GM23248 (cell line): ENCODE measurements around the gene TMCC1. TPM values are rescaled to one million over a fixed set of nuclear protein-coding genes. Genes with fewer than 3 reads are reported as not detected.

Experiments
- DNase-seq: peaks from one replicate; pipeline ENCODE4 v3.0.0-alpha.2; 2015
- H2AFZ ChIP-seq: fragments of 200-600 bp; sonication (generic); 2 replicates; pipeline ENCODE4 v1.6.1; 2016; ENCODE audit warnings: antibody characterized with exemption
- H3F3A ChIP-seq: fragments of 200-600 bp; sonication (generic); 2 replicates; pipeline ENCODE4 v1.6.1; 2016; ENCODE audit warnings: mild to moderate bottlenecking, antibody characterized with exemption, mixed run types; ENCODE audit not compliant: insufficient read depth
- H3K27ac ChIP-seq: fragments of 200-600 bp; sonication (generic); 2 replicates; pipeline ENCODE4 v1.5.1; 2016; ENCODE audit warnings: mild to moderate bottlenecking
- H3K27me3 ChIP-seq: fragments of 200-600 bp; sonication (generic); replicated peaks from 2 replicates; pipeline ENCODE4 v1.6.1; 2016; ENCODE audit warnings: mild to moderate bottlenecking; ENCODE audit not compliant: insufficient read depth
- H3K36me3 ChIP-seq: fragments of 200-600 bp; sonication (generic); 2 replicates; pipeline ENCODE4 v1.6.1; 2016; ENCODE audit warnings: low read depth, mild to moderate bottlenecking
- H3K4me1 ChIP-seq: fragments of 200-600 bp; sonication (generic); 2 replicates; pipeline ENCODE4 v1.6.1; 2016; ENCODE audit warnings: mild to moderate bottlenecking; ENCODE audit not compliant: insufficient read depth
- H3K4me2 ChIP-seq: fragments of 200-600 bp; sonication (generic); one replicate; pipeline ENCODE4 v1.6.1; 2016; ENCODE audit warnings: mild to moderate bottlenecking; ENCODE audit not compliant: unreplicated experiment
- H3K4me3 ChIP-seq: fragments of 200-600 bp; sonication (generic); 2 replicates; pipeline ENCODE4 v1.5.1; 2016; ENCODE audit warnings: mild to moderate bottlenecking
- H3K79me2 ChIP-seq: fragments of 200-600 bp; sonication (generic); 2 replicates; pipeline ENCODE4 v1.6.1; 2016; ENCODE audit warnings: mild to moderate bottlenecking; ENCODE audit not compliant: insufficient read depth
- H3K9ac ChIP-seq: fragments of 200-600 bp; sonication (generic); 2 replicates; pipeline ENCODE4 v1.6.1; 2016; ENCODE audit warnings: mild to moderate bottlenecking
- H3K9me2 ChIP-seq: fragments of 200-600 bp; sonication (generic); 2 replicates; pipeline ENCODE4 v1.6.1; 2016; ENCODE audit warnings: mixed run types, mild to moderate bottlenecking, moderate library complexity; ENCODE audit not compliant: insufficient read depth
- H3K9me3 ChIP-seq: fragments of 200-600 bp; sonication (generic); one replicate; pipeline ENCODE4 v1.6.1; 2017; ENCODE audit warnings: low read depth
- H4K20me1 ChIP-seq: fragments of 200-600 bp; sonication (generic); 2 replicates; pipeline ENCODE4 v1.6.0; 2016; ENCODE audit not compliant: insufficient read depth
- EZH2 ChIP-seq: fragments of 200-600 bp; sonication (generic); IDR thresholded peaks from 2 replicates; pipeline ENCODE4 v1.6.1; 2018; ENCODE audit warnings: antibody characterized with exemption, mild to moderate bottlenecking; ENCODE audit not compliant: insufficient read depth, poor library complexity, severe bottlenecking
- EZH2phosphoT487 ChIP-seq: fragments of 200-600 bp; sonication (generic); IDR thresholded peaks from 2 replicates; pipeline ENCODE4 v1.6.1; 2018; ENCODE audit warnings: antibody characterized with exemption, moderate library complexity, mild to moderate bottlenecking, low read depth; ENCODE audit not compliant: insufficient read depth
- WGBS, 2 experiments: methylation state at CpG; one replicate each; pipeline ENCODE4 v1.1.6; 2015 to 2017; ENCODE audit warnings: low lambda C conversion rate in 2 of 2, low coverage in 1 of 2; ENCODE audit errors: missing lambda C conversion rate in 2 of 2; 5-methylcytosine and 5-hydroxymethylcytosine counted together
- in situ Hi-C: fragments of 300-500 bp; cut with MboI; formaldehyde crosslinking; loops from 2 replicates; pipeline ENCODE4 v1.15.0; 2020
- polyA plus RNA-seq: library from polyadenylated mRNA; unstranded; fragments of >200 nt; fragmentation: Nextera tagmentation; extraction: Ambion mirVana; gene quantifications from 2 replicates; pipeline ENCODE4 v1.2.1, GENCODE V29; 2016
- total RNA-seq: library from RNA; depleted of rRNA; stranded (reverse); fragments of >200 nt; shearing (Covaris generic); gene quantifications from 2 replicates; pipeline ENCODE4 v1.2.3, GENCODE V29; 2014

TMCC1 gene
- total and polyA plus RNA-seq, 2 experiments from 2014 or later, result 4.0 to 11.1 TPM

DNA sequence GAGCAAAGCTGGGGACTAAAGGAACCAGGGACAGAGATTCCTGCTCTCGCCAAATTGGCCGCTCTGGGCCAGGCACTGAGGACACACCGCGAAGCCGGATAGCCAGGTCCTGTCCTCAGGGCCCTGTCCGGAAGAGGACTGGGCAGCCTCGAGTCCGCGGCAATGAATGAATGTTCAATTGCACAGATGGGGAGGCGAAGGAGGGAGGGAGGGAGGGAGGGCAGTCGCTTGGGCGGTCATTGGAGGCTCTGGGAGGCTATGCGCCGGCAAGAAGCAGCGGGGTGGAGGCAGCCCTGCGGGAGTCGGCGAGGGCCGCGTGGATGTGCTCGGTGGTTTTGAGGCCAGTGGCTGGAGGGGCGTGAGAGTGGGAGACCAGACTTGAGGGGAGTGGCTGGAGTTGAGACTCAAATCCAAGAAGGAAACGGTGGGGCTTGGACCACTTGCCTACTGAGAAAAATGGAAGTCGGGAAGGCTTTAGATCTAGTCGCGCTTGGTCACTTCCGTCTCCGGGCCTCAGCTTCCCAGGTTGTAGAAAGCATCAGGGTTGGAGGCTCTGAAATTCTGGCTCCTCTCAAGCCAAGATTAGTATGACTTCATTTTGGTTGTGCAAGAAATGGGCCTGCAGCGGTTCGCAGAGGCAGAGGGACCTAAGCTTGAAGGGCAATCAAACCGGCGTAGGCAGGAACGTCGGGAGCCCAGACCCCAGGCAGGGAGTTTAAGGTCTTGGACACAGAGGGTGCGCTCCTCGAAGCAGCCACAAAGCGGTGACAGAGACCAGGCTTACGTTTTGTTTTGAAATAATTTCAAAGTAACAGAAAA lies 266.0 kb downstream of the TMCC1 start:
- no peaks in the 10 kb centered on the region for H4K20me1 ChIP-seq
- no peaks in the 10 kb centered on the region for H3K79me2 ChIP-seq
- no peaks in the 10 kb centered on the region for H3K9me3 ChIP-seq
- H3K4me2 ChIP-seq, result peak overlapping the region; percentile 77
- WGBS, 2 experiments, result 1 to 3% methylated on average over 26 to 38 of the region's 38 CpGs
- peaks cover 23% of the 10 kb centered on the region for H3F3A ChIP-seq
- H3K27ac ChIP-seq, result peak overlapping the region; percentile 97
- in situ Hi-C loops, result loop anchor here (25.0 kb wide), 1 partner anchor 460 kb away; the partner anchor contains the start of gene ALG1L2
- H3K36me3 ChIP-seq, result no peaks in the 10 kb centered on the region
- no peaks in the 10 kb centered on the region for H3K27me3 ChIP-seq
- peak overlapping the region; percentile 79 for H2AFZ ChIP-seq
- peak; percentile 92 for DNase-seq
- no peaks in the 10 kb centered on the region for H3K9me2 ChIP-seq
- H3K4me3 ChIP-seq, result peak overlapping the region; percentile 62
- peaks cover 27% of the 10 kb centered on the region for H3K4me1 ChIP-seq
- H3K9ac ChIP-seq, result peak overlapping the region; percentile 84
- TF ChIP-seq EZH2phosphoT487 (no peak), EZH2 (no peak)

DNA sequence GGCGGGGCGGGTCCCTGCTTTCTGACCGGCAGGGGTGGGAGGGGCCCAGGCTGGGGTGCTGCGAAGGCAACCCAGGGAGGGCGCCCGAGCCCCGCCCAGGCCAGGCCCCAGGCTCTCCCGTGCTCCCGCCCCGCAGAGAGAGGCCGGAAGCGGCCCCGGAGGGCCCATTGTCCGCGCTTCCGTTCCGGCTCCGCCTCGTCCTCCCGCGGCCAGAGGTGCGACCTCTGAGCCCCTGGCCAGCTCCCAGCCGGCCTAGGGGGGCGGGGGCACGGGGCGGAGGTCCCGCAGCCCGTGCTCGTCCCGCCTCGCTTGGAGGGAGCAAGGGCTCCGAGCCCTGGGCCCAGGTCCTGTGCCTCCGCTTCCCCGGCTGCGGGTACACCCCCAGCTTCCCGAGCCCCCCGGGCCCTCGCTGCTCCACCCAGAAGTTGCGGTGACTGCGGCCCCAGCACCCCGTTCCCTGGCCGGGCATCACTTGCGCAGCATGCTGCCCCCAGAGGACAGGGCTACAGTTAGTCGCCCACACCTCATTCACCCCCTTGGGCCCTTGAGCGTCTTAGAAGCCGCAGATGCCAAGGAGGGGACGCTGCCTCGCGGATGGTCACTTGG lies 266.7 kb downstream of the TMCC1 start:
- peak overlapping the region; percentile 84 for H3K9ac ChIP-seq
- H3K9me2 ChIP-seq, result no peaks in the 10 kb centered on the region
- peaks cover 27% of the 10 kb centered on the region for H3K4me1 ChIP-seq
- no peak for TF ChIP-seq EZH2
- no peak for TF ChIP-seq EZH2phosphoT487
- H3K4me3 ChIP-seq, result peak overlapping the region; percentile 62
- peaks cover 23% of the 10 kb centered on the region for H3F3A ChIP-seq
- in situ Hi-C loops, result loop anchor here (25.0 kb wide), 1 partner anchor 460 kb away; the partner anchor contains the start of gene ALG1L2
- peak overlapping the region; percentile 77 for H3K4me2 ChIP-seq
- H4K20me1 ChIP-seq, result no peaks in the 10 kb centered on the region
- peak overlapping the region; percentile 97 for H3K27ac ChIP-seq
- H3K27me3 ChIP-seq, result no peaks in the 10 kb centered on the region
- H3K79me2 ChIP-seq, result no peaks in the 10 kb centered on the region
- no peaks in the 10 kb centered on the region for H3K9me3 ChIP-seq
- DNase-seq, result peak; percentile 94
- H2AFZ ChIP-seq, result peak overlapping the region; percentile 79
- WGBS, 2 experiments, result 1 to 3% methylated on average over 11 to 26 of the region's 49 CpGs
- no peaks in the 10 kb centered on the region for H3K36me3 ChIP-seq

DNA sequence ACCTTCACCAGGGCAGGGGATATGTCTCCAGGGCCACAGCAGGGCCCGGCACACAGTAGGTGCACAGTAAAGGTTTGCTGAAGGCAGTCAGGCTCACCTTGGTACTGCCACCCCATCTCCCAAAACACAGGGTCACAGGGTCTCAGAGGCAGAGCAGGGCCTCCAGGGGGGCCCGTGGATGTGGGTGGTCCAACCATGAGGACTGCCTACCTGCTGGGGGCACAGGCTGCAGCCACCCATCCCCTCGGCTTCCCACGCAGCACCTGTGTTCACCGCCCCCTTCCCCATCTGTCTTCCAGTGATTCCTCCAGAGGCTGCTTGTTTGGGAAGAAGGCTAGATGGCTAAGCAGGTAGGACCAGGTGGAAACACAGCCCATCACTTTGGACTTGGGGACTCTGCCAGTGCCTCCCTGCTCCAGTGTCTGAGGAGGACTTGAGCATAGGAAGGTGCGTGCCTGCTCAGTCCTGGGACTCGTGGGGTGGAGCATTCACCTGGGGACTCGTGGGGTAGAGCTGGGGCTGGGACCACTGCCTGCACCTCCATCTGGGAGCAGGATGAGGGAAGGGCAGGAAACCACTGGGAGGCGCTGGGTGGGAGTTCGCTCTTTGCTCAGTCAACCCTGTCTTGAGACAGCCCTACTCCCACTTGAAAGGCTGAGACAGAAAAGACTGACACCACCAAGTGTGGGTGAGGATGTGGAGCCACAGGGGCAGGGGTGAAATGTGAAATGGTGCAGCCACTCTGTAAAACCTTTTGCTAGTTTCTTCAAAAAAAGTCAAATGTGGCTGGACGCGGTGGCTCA lies 268.2 kb downstream of the TMCC1 start:
- H4K20me1 ChIP-seq, result no peaks in the 10 kb centered on the region
- no peaks in the 10 kb centered on the region for H3K27me3 ChIP-seq
- WGBS, 2 experiments, result 84 to 86% methylated on average over 12 of the region's 12 CpGs
- peak overlapping the region; percentile 57 for H2AFZ ChIP-seq
- H3K36me3 ChIP-seq, result no peaks in the 10 kb centered on the region
- no peak overlapping the region for H3K4me3 ChIP-seq
- H3K4me2 ChIP-seq, result peak overlapping the region; percentile 37
- peak overlapping the region; percentile 97 for H3K27ac ChIP-seq
- peaks cover 23% of the 10 kb centered on the region for H3F3A ChIP-seq
- no peak for TF ChIP-seq EZH2
- TF ChIP-seq EZH2phosphoT487, result no peak
- H3K79me2 ChIP-seq, result no peaks in the 10 kb centered on the region
- peak overlapping the region; percentile 60 for H3K9ac ChIP-seq
- peaks cover 27% of the 10 kb centered on the region for H3K4me1 ChIP-seq
- in situ Hi-C loops, result loop anchor here (25.0 kb wide), 1 partner anchor 462 kb away; the partner anchor contains the start of gene ALG1L2
- H3K9me2 ChIP-seq, result no peaks in the 10 kb centered on the region
- H3K9me3 ChIP-seq, result no peaks in the 10 kb centered on the region
- DNase-seq, result peak; percentile 21
